Measurements from ENCODE around the gene DGKI.

DGKI gene

GRCh38 chr7:137531671-137532070, 315.1 kb downstream of the DGKI start:
- no peak for TF ChIP-seq CTCF (IDR thresholded peaks at IDR 0.05; ENCODE audit: borderline replicate concordance, control extremely low read depth, extremely low read depth, insufficient read depth, missing control alignments)
- no peak for DNase-seq (ENCODE audit: low spot score)
- in situ Hi-C loops (cut with MboI; ENCODE audit: low sequenced_read_pairs, unreplicated experiment), result no loop called here

- no peak for TF ChIP-seq CTCF (IDR thresholded peaks at IDR 0.05; ENCODE audit: borderline replicate concordance, control extremely low read depth, extremely low read depth, insufficient read depth, missing control alignments)
- no peak for DNase-seq (ENCODE audit: low spot score)
- in situ Hi-C loops (cut with MboI; ENCODE audit: low sequenced_read_pairs, unreplicated experiment), result no loop called here
These were observed 319.1 kb downstream of the DGKI start for GRCh38 chr7:137527634-137528033.

- in situ Hi-C loops (cut with MboI; ENCODE audit: low sequenced_read_pairs, unreplicated experiment), result no loop called here
- no peak for TF ChIP-seq CTCF (IDR thresholded peaks at IDR 0.05; ENCODE audit: borderline replicate concordance, control extremely low read depth, extremely low read depth, insufficient read depth, missing control alignments)
- no peak for DNase-seq (ENCODE audit: low spot score)
These were observed 323.6 kb downstream of the DGKI start for GRCh38 chr7:137523171-137523570.

- TF ChIP-seq CTCF (IDR thresholded peaks at IDR 0.05; ENCODE audit: borderline replicate concordance, control extremely low read depth, extremely low read depth, insufficient read depth, missing control alignments), result no peak
- no peak for DNase-seq (ENCODE audit: low spot score)
- in situ Hi-C loops (cut with MboI; ENCODE audit: low sequenced_read_pairs, unreplicated experiment), result no loop called here
These were observed 325.3 kb downstream of the DGKI start for GRCh38 chr7:137521451-137521850.

- in situ Hi-C loops (cut with MboI; ENCODE audit: low sequenced_read_pairs, unreplicated experiment), result no loop called here
- no peak for DNase-seq (ENCODE audit: low spot score)
- TF ChIP-seq CTCF (IDR thresholded peaks at IDR 0.05; ENCODE audit: borderline replicate concordance, control extremely low read depth, extremely low read depth, insufficient read depth, missing control alignments), result no peak
These were observed 326.8 kb downstream of the DGKI start for GRCh38 chr7:137519947-137520346.

- no peak for TF ChIP-seq CTCF (IDR thresholded peaks at IDR 0.05; ENCODE audit: borderline replicate concordance, control extremely low read depth, extremely low read depth, insufficient read depth, missing control alignments)
- DNase-seq (ENCODE audit: low spot score), result no peak
- in situ Hi-C loops (cut with MboI; ENCODE audit: low sequenced_read_pairs, unreplicated experiment), result no loop called here
These were observed 327.5 kb downstream of the DGKI start for GRCh38 chr7:137519181-137519691.

GRCh38 chr7:137513091-137513490, 333.7 kb downstream of the DGKI start:
- no peak for TF ChIP-seq CTCF (IDR thresholded peaks at IDR 0.05; ENCODE audit: borderline replicate concordance, control extremely low read depth, extremely low read depth, insufficient read depth, missing control alignments)
- in situ Hi-C loops (cut with MboI; ENCODE audit: low sequenced_read_pairs, unreplicated experiment), result no loop called here
- no peak for DNase-seq (ENCODE audit: low spot score)

All from GM13976 (cell line).